HPDE6-E6E7 (cell line): ENCODE measurements around the gene FRRS1L.

Experiments used
- DNase-seq: peaks from one replicate; pipeline ENCODE4 v3.0.0; 2011; ENCODE audit warnings: missing footprints; ENCODE audit errors: extremely low spot score

FRRS1L gene

DNA sequence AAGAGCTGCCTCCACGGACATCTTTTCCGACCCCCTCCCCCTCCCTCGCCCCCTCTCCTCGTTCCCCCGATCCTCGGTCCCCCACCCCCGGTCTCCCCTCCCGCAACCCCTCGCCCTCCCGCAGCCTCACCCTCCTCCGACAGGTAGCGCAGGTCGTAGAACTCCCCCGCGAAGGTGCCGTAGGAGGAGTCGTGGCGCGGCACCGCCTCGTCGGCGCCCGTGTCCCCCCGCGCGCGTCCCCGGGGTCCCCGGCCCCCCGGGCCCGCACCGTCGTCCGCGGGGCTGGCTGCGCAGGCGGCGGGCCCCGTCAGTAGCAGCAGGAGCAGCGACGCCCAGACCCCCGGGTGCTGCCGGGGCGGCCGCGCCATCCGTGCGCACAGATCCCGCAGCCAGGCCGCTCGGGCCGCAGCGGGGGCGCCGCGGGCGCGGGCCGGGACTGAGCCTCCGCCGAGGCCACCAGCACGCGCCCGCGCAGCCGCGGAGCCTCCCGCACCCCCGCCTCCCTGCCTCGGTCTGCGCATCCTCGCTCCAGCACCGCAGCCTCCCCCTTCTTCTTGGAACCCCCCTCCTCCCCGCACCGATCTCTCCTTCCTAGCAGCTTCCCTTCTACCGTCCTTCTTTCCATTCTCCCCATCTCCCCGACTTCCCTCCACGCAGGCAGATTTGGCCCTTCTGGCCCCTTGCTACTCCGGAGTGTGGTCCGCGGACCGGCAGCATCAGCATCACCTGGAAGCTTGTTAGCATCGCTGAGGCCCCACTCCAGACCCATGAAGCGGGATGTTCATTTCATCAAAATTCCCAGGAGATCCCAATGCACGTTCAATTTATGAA lies at the start of gene FRRS1L:
Gene FRRS1L (minus strand): TSS at position 479 of the 831 bp plus-strand sequence. CDS start 111 bp downstream, at position 368.
- DNase-seq: no peak

DNA sequence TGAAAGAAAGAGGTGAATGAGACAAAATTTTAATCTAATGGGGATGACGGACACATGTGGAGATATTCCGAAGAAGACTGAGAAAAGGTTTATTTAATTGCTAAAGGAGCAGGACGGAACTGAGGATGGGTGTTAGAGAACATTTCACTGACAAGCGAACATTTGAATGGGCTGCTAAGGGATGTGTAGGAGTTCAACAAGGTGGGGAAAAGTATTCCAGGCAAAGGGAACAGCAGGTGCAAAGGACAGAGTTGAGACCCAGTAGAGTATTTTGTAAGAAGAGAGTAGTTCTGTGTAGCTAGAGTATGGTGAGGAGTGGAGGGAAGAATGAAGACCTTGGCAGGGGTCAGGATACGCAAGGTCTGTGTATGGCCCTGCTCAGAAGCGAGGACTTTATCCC lies 47.4 kb upstream of the FRRS1L start:
- no peak for DNase-seq

DNA sequence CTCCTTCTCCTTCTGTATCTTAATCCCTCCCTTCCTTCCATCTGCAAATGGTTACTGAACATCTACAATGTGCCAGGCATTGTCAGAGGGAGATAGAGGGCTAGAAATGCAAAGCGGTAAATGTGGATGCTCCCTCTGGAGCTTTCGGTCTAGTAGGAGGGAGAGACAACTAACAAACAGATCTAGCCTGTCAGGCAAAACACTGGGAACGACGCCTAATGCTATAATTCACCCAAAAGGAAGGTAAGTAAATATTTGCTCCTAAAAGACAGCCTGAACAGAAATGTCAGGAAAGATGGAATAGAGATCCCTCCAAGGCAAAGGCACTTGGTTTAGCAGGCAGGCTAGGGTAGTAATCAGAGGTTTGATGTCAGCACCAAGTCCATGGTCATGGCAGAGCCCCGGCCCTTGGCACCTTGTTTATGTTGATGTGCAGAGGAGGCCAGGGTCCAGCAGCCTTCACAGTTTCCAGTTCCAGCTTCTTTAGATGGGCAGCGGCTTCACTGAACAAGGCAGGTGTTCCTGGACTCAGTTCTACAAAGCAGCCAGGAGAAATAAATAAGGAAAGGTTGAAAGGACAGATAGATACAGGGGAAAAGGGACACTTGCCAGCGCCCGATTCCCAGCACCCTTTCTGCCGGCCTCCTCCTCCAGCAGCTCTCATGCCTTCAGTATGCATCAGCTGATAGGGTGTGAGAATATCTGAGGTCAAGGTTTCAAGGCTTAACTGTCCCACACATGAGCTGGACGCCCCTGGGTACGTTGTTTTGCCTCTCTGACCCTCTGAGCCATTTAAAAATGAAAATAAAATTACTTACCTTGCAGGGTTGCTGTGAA lies 46.5 kb upstream of the FRRS1L start:
- no peak for DNase-seq

DNA sequence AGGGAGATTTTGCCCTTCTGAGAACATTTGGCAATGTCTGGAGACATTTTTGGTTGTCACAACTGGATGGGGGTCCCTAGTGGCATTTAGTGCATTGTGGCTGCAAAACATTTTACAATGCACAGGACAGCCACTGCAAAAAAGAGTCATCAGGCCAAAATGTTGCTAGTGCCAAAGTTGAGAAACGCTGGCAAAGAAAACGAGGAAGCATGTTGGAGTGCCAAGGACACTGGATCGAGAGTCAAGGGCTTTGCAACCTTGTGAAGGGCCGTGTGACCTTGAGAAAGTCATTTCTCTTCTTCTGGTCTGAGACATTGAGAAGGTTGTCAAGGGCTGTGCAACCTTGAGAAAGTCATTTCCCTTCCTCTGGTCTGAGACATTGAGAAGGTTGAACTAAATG lies 45.7 kb upstream of the FRRS1L start:
- no peak for DNase-seq

GRCh38 chr9:109206670-109207069 lies 39.6 kb upstream of the FRRS1L start:
- DNase-seq: no peak

GRCh38 chr9:109205526-109205925 lies 38.5 kb upstream of the FRRS1L start:
- DNase-seq: no peak

GRCh38 chr9:109203761-109204360 lies 36.8 kb upstream of the FRRS1L start:
- no peak for DNase-seq

- DNase-seq: no peak
Observed at GRCh38 chr9:109199676-109200075, 32.6 kb upstream of the FRRS1L start.

DNA sequence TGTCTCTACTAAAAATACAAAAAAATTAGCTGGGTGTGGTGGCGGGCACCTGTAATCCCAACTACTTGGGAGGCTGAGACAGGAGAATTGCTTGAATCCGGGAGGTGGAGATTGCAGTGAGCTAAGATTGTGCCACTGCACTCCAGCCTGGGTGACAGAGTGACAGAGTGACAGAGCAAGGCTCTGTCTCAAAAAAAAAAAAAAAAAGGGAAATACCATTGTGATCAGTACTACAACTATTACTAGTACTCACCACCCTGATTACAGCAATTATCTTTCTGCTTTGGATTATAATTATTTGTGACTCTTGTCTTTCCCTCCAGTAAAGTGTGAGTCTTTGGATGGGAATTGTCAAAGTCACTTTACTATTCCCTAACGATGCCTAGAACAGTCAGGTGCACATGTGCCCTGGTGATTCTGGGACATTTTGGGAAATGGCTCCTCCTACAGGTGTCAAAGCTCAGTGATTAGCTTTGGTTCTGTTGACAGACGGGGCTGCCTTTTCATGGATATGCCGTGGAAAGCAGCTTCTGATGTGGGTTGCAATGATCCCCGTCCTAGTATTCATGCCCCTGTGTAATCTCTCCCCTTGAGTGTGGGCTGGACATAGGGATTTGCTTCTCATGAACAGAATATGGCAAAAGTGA lies 31.8 kb upstream of the FRRS1L start:
- DNase-seq: no peak

DNA sequence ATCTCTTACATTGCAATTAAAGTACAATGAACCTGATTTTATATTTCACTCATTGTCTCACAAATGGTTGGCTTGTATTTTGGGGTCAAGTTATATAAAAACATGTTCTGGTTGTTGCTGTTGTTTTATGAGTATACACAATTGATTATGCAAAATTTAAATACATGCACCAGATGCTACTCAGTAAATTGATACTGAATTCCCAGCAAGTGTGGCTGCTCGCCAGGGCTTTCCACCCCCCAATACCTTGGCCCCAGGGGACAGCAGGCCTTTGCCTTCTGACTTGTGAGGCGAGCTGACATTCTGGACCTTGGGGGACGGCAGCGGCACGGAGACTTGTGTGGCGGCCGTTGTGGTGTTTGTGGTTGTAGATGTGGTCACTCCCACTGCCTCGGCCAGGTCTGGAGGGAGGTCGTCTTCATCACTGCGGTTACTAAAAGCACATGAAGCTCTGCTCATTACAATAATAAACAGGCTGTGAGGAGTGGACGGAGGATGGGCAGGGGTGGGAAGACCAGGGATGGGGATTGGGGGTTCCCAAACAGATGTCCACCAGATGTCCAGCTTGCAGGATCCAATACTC lies 27.0 kb upstream of the FRRS1L start:
- DNase-seq: no peak

DNA sequence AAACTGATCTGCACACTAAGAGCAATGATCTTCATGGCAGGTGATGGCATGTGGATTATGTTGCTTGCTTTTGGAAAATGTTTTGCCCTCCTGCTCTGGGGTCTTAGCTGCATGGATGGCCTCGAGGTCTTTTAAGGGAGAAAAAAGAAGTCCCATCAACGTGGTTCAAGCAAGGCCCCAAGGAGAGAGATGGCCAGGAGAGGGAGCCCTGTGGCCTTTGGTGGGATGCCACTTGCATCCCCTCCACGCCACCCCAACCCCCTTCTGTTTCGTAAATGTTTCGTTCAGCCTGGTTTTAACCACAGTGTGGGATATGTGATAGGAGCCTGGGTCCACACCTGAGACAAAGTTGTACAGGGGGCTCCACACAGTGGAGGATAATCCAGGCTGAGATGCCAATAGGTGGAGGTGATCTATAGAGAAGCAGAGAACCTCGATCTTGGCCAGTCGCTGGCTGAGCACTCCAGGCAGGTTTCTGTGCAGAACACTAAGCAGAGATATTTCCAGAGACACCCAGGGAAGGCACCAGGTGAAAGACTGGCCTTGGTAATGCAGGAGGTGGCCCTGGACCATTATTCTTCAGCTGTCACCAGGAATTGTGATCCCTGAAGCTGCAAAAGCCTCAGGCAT lies 25.8 kb upstream of the FRRS1L start:
- DNase-seq: no peak

DNA sequence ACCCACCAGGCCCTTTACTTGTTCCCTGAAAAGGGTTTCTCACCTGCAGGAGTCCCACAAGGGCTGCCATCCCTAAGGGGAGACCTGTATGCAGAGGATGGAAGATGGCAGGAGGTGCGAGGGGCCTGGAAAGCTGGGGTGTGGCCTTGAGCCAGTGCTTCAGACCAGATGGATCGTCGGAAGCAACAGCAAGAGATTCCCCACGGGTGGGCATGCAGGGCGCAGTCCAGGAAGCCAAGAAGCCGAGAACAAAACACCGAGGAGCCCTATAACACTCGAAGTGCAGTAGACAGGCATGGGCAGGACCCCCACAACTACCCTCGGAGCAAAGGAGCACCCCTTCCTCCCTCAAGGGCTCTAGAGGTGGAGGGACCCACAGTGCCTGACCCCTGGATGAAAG lies 24.7 kb upstream of the FRRS1L start:
- DNase-seq: no peak

DNA sequence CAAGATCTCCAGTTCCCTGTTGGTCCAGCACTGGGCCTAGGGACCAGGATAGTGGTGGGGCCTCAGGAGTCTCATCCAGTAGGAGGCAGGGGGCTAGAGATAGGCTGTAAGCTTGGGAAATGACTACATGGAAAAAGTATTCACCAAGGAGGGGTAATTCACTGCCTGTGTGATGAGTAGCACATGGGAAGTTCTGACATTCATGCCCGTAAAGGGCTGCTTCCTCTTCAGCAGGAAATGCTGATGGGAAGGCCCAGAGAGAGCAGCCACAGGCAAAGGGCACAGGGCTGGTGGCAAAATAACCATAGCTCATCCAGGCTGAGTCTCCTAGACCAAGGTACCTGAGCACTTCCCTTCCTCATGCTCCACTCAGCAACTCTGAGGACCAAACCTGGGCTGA lies 23.1 kb upstream of the FRRS1L start:
- DNase-seq: no peak

DNA sequence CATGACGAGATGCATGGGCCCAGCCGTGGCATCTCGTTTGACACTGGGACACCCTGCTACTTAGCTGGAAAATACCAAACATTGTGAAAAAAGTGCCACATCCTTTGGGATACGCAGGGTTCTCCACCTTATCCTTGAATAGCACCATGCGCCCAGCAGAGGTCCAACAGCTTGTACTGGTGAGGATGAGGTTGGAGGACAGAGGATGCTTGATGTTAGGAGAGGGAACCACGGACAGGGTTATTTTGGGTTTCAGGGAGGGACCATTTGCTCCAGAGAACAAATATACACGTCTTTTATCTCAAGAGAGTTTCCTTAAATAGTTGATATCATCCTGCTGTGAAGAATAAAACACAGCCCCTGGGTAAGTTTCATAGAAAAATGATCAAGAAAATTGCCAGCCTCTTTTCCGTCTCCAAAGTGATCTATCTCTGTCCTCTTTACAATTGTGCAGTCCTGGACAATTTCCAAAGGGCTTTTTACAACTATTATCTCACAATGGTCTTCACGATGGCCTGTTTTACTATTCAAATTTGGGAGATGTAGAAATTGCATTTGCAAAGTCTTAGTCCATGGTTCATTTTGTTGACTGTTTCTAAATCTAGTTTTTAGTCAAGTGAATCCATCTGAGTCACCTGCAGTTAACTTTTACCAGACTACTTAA lies 19.9 kb upstream of the FRRS1L start:
- no peak for DNase-seq

DNA sequence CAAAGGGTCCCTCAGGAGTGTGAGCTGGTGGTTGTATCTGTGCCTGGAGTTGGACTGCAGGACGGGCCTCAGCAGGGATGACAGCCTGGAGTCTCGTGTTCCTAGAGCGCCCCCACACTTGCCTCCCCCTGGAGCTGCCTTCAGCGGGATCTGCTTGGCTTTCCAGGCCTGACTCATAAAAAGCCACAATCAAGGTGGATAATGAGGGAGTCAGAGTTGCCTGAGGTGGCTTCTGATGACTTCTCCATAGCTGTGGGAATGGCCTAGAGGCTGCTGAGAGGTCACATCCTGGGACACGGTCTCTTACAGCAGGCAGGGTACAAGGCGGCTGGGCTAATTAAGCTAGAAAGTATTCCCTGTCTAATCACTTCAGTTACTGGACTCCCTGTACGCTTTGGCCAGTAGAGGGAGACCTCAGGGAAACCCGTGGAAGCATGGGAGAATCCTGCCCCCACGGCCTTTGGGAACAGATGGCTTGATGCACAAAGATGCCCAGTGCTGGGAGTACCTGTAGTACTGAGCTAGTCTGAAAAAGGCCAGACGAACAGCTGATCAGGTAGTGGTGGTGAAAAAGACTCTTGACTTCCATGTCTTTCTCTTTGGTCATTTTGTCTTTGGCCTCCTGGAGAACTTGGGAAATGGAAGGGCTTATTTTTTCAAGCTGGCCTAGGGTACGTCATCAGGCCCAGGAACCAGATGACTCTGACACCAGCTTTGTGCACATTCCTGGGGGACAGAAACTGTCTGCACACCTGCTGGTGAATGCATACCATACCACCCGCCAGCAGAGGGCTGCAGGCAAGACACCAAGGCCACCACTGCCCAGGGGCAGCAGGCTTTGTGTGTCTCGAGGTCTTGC lies 16.1 kb upstream of the FRRS1L start:
- peak; percentile 50 for DNase-seq

GRCh38 chr9:109182550-109182939 lies 15.5 kb upstream of the FRRS1L start:
- no peak for DNase-seq

GRCh38 chr9:109181284-109181683 lies 14.2 kb upstream of the FRRS1L start:
- DNase-seq: no peak

DNA sequence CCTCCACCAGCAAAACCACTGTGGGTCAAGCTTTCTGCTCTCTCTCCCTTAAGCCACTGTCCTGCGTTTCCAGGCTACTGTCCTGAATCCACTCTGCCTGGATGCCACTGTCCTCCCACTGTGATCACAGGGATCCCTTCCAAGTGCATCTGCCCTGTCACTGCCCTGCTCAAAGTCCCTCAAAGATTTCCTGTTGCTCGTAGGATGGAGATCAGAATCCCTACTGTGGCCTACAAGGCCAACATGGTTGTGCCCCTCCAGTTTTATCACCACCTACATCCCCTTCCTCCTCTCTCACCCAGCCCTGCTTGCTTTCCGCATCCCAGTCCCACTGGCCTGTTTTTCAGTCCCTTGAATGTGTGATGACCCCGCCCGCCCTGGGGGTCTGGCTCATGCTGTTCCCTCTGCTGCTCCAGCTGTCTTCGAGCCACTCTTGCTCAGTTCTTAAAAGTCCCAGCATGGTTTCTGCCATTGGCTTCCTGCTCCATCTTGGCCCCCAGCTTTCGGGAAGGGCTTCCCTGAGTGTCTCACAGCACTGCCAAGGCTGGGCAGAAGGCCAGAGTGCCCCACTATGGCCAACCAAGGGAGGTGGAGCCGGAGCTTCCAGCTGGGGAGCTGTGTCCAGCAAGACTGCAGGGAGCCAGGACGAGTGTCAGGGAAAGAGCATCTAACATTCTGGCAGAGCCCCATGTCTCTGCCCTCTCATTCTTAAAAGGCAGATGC lies 12.9 kb upstream of the FRRS1L start:
- no peak for DNase-seq

GRCh38 chr9:109176963-109177362 lies 9.9 kb upstream of the FRRS1L start:
- no peak for DNase-seq
